ENCODE measurements around the gene CTNNBL1.

- TF ChIP-seq EZH2 (IDR thresholded peaks at IDR 0.05), result no peak
- TF ChIP-seq POLR2AphosphoS5 (IDR thresholded peaks at IDR 0.05; ENCODE audit: borderline replicate concordance, low read depth, low read length), result no peak
- TF ChIP-seq FOXP2 (optimal IDR thresholded peaks at IDR 0.05; ENCODE audit: control extremely low read depth, extremely low read length, insufficient read depth), result no peak
These were observed 147.6 kb downstream of the CTNNBL1 start for GRCh38 chr20:37841389-37841788.
